PFSK-1 (cell line): ENCODE results near the gene DDX10.

Source experiments
- POLR2AphosphoS5 ChIP-seq: IDR thresholded peaks from 2 replicates; pipeline ENCODE4 v1.6.1; 2012; ENCODE audit warnings: low read depth, mild to moderate bottlenecking, control low read depth, low read length, moderate library complexity
- SIN3A ChIP-seq: IDR thresholded peaks from 2 replicates; pipeline ENCODE4 v1.6.1; 2012; ENCODE audit warnings: mild to moderate bottlenecking, low read length, moderate library complexity, borderline replicate concordance; ENCODE audit not compliant: insufficient read depth
- TAF1 ChIP-seq: IDR thresholded peaks from 2 replicates; pipeline ENCODE4 v1.6.1; 2012; ENCODE audit warnings: low read length, control low read depth, borderline replicate concordance; ENCODE audit not compliant: insufficient read depth

DNA sequence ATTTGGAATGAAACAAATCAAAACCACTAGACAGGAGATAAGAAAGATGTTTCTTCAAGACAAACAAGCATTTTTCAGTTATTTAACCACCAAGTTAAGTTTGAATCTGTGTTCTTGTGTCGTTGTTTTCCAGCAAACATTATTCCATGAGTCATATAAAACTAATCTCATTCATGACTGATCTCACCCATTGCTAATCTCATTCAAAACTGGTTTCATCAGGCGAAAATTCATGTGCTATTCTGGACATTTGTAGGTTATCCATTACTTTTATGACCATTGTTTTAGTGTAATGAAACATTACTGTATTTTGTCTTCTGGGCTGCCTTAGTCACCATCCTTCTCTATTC, 221.8 kb downstream of the DDX10 start:
- TF ChIP-seq SIN3A, result no peak
- TF ChIP-seq POLR2AphosphoS5, result no peak
- no peak for TF ChIP-seq TAF1
